Calu3 (cell line): Measurements from ENCODE around the gene DGKK. TPM values are rescaled to one million over a fixed set of nuclear protein-coding genes. Genes with fewer than 3 reads are reported as not detected.

Experiments
- Bru-seq: library from RNA; stranded (reverse); fragments of 400-500 nt; gene quantifications from one replicate; lab custom pipeline; 2021; lab: Mats Ljungman, UMichigan
- BruChase-seq, 2 experiments: library from RNA; stranded (reverse); fragments of 400-500 nt; gene quantifications; one replicate each; lab custom pipeline; 2021; lab: Mats Ljungman, UMichigan
- BruUV-seq: library from RNA; stranded (reverse); fragments of 400-500 nt; replicated peaks from 2 replicates; lab custom pipeline; 2021; lab: Mats Ljungman, UMichigan
- CTCF ChIA-PET: fragments of 300-600 bp; sonication (Branson Sonifier 250); formaldehyde crosslinking; loops from one replicate; lab custom pipeline; 2022; ENCODE audit warnings: antibody characterized with exemption; lab: Charles Lee
- DNase-seq: peaks from one replicate; pipeline ENCODE4 v3.0.0; 2022
- H3K27ac Mint-ChIP-seq: one replicate; pipeline ENCODE4 v1.8.0; 2022; ENCODE audit warnings: mixed read lengths; ENCODE audit not compliant: unreplicated experiment
- H3K27me3 Mint-ChIP-seq: one replicate; pipeline ENCODE4 v1.8.0; 2022; ENCODE audit warnings: mixed read lengths; ENCODE audit not compliant: unreplicated experiment
- H3K36me3 Mint-ChIP-seq: one replicate; pipeline ENCODE4 v1.8.0; 2022; ENCODE audit warnings: mild to moderate bottlenecking, moderate library complexity, mixed read lengths; ENCODE audit not compliant: insufficient read depth, unreplicated experiment
- H3K4me1 Mint-ChIP-seq: one replicate; pipeline ENCODE4 v1.8.0; 2022; ENCODE audit warnings: mild to moderate bottlenecking, low read depth, mixed read lengths; ENCODE audit not compliant: unreplicated experiment
- H3K4me3 Mint-ChIP-seq: one replicate; pipeline ENCODE4 v1.8.0; 2022; ENCODE audit warnings: mild to moderate bottlenecking, low read depth, moderate library complexity, mixed read lengths; ENCODE audit not compliant: unreplicated experiment
- H3K9me3 Mint-ChIP-seq: one replicate; pipeline ENCODE4 v1.8.0; 2022; ENCODE audit warnings: low read depth, mixed read lengths; ENCODE audit not compliant: unreplicated experiment
- intact Hi-C: fragments of 100-400 bp; cut with micrococcal nuclease; formaldehyde crosslinking; loops from one replicate; pipeline ENCODE4 v1.10.0; 2022; ENCODE audit not compliant: unreplicated experiment
- long read RNA-seq: library from polyadenylated mRNA; stranded (forward); transcript quantifications from one replicate; pipeline ENCODE4 v2.0.0, GENCODE V29; 2022
- total RNA-seq: library from RNA; stranded (reverse); gene quantifications from 2 replicates; pipeline ENCODE4 v1.2.3, GENCODE V29; 2022
- TF ChIP-seq, protein P1 (sequence below): fragments of 200-600 bp; IDR thresholded peaks from one replicate; pipeline ENCODE4 v1.8.0; 2022; ENCODE audit warnings: antibody characterized with exemption; ENCODE audit not compliant: unreplicated experiment

The DGKK gene
- total RNA-seq (not detected in 2 replicates), Bru-seq, nascent RNA (not detected), BruChase-seq, experiment 1, labeled RNA remaining after a 6-hour chase (not detected), BruChase-seq, experiment 2, labeled RNA remaining after a 2-hour chase (not detected)
- long read RNA-seq: 0 reads

GRCh38 chrX:50470103-50471031 lies at the start of gene DGKK:
Gene DGKK (minus strand): TSS chrX:50470825. CDS start chrX:50470678, 147 bp downstream.
- TF ChIP-seq, protein P1, sequence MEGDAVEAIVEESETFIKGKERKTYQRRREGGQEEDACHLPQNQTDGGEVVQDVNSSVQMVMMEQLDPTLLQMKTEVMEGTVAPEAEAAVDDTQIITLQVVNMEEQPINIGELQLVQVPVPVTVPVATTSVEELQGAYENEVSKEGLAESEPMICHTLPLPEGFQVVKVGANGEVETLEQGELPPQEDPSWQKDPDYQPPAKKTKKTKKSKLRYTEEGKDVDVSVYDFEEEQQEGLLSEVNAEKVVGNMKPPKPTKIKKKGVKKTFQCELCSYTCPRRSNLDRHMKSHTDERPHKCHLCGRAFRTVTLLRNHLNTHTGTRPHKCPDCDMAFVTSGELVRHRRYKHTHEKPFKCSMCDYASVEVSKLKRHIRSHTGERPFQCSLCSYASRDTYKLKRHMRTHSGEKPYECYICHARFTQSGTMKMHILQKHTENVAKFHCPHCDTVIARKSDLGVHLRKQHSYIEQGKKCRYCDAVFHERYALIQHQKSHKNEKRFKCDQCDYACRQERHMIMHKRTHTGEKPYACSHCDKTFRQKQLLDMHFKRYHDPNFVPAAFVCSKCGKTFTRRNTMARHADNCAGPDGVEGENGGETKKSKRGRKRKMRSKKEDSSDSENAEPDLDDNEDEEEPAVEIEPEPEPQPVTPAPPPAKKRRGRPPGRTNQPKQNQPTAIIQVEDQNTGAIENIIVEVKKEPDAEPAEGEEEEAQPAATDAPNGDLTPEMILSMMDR: no peak
- peaks cover 29% of the 10 kb centered on the region for H3K27me3 Mint-ChIP-seq
- H3K4me3 Mint-ChIP-seq: no peak within 1 kb of the TSS
- H3K36me3 Mint-ChIP-seq: no peaks in the 10 kb centered on the region
- no peak within 1 kb of the TSS for H3K27ac Mint-ChIP-seq
- no peaks in the 10 kb centered on the region for H3K9me3 Mint-ChIP-seq
- DNase-seq: no peak
- no TSS peak for BruUV-seq
- CTCF ChIA-PET: no interaction called here
- intact Hi-C loops: no loop called here
- H3K4me1 Mint-ChIP-seq: no peaks in the 10 kb centered on the region

GRCh38 chrX:50514811-50515210 lies 44.2 kb upstream of the DGKK start:
- no peaks in the 10 kb centered on the region for H3K9me3 Mint-ChIP-seq
- TF ChIP-seq, protein P1: no peak

DNA sequence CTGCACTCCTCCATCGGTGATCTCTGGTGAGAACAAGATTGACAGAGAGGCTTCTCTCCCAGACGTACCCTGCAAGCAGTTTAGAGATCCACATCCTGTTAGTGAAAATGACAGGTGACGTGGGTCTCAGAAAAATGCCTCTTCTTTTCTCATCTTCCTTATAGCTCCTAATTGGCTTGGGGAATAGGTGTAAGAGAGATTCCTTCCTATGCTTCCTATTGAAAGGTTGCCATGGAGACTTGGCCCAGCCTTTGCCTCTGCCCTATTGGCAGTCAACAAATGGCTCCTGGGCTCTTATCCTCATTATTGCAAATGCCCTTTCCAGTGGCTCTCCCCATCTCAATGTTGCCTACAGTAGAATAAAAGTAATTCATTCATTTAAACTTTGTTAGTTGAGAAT lies 26.5 kb upstream of the DGKK start:
- Mint-ChIP-seq H3K4me1 (no peaks in the 10 kb centered on the region), H3K36me3 (no peaks in the 10 kb centered on the region), H3K27me3 (peaks cover 46% of the 10 kb centered on the region), H3K9me3 (no peaks in the 10 kb centered on the region), H3K4me3 (no peak overlapping the region), H3K27ac (no peak overlapping the region)
- no peak for DNase-seq
- intact Hi-C loops: no loop called here
- no TSS peak for BruUV-seq
- CTCF ChIA-PET: no interaction called here
- TF ChIP-seq, protein P1: no peak

More at GRCh38 chrX:50514811-50515210, 44.2 kb upstream of the DGKK start:
- intact Hi-C loops: no loop called here
- DNase-seq: no peak
- Mint-ChIP-seq H3K27ac (no peak overlapping the region), H3K4me1 (no peaks in the 10 kb centered on the region), H3K4me3 (no peak overlapping the region), H3K27me3 (peaks cover 43% of the 10 kb centered on the region), H3K36me3 (no peaks in the 10 kb centered on the region)
- no TSS peak for BruUV-seq
- CTCF ChIA-PET: no interaction called here

GRCh38 chrX:50495616-50496015 lies 25.0 kb upstream of the DGKK start:
- H3K9me3 Mint-ChIP-seq: no peaks in the 10 kb centered on the region
- H3K4me3 Mint-ChIP-seq: no peak overlapping the region
- no peak overlapping the region for H3K27ac Mint-ChIP-seq
- intact Hi-C loops: no loop called here
- no peaks in the 10 kb centered on the region for H3K4me1 Mint-ChIP-seq
- no peaks in the 10 kb centered on the region for H3K36me3 Mint-ChIP-seq
- CTCF ChIA-PET: interaction anchor here (0.5 to 0.6 kb wide), 2 partner anchors 21 to 1381 kb away, joined by 3 to 4 read pairs; no protein-coding TSS in a partner anchor
- peaks cover 44% of the 10 kb centered on the region for H3K27me3 Mint-ChIP-seq
- BruUV-seq: no TSS peak
- TF ChIP-seq, protein P1: no peak
- DNase-seq: no peak
